DND-41 (cell line): ENCODE measurements around the gene ADM5.

Source experiments
- ATAC-seq: fragments of 200-7000 bp; cut with Tn5 transposase; 3 replicates; pipeline ENCODE4 v1.9.1; 2021; ENCODE audit warnings: low read depth; ENCODE audit not compliant: insufficient read depth
- DNase-seq: peaks from one replicate; pipeline ENCODE4 v3.0.0-alpha.2; 2020
- H2AFZ ChIP-seq: 2 replicates; pipeline ENCODE4 v1.6.0; 2012; ENCODE audit warnings: low read depth, low read length
- H3K27ac ChIP-seq: 2 replicates; pipeline ENCODE4 v1.5.1; 2012; ENCODE audit warnings: low read length, inconsistent platforms
- H3K27me3 ChIP-seq: fragments of 200-600 bp; sonication (generic); 2 replicates; pipeline ENCODE4 v1.6.0; 2012; ENCODE audit warnings: low read length, mild to moderate bottlenecking, inconsistent platforms; ENCODE audit not compliant: insufficient read depth, poor library complexity
- H3K36me3 ChIP-seq: 2 replicates; pipeline ENCODE4 v1.5.1; 2012; ENCODE audit warnings: low read length, inconsistent platforms; ENCODE audit not compliant: insufficient read depth
- H3K4me1 ChIP-seq: 2 replicates; pipeline ENCODE4 v1.5.1; 2012; ENCODE audit warnings: mild to moderate bottlenecking, low read length; ENCODE audit not compliant: insufficient read depth
- H3K4me2 ChIP-seq: 2 replicates; pipeline ENCODE4 v1.6.0; 2012; ENCODE audit warnings: mild to moderate bottlenecking, moderate library complexity, low read length, inconsistent platforms; ENCODE audit not compliant: insufficient read depth
- H3K4me3 ChIP-seq, 2 experiments: fragments of 200-600 bp in 1 of 2; shearing (Covaris generic) in 1 of 2; 2 replicates each; pipeline ENCODE4 v1.5.1; 2012 to 2016; ENCODE audit warnings: inconsistent platforms in 2 of 2, low read length in 2 of 2, mild to moderate bottlenecking in 2 of 2, low read depth in 1 of 2, moderate library complexity in 1 of 2
- H3K79me2 ChIP-seq: 2 replicates; pipeline ENCODE4 v1.6.0; 2012; ENCODE audit warnings: low read length, inconsistent platforms; ENCODE audit not compliant: insufficient read depth
- H3K9ac ChIP-seq: 2 replicates; pipeline ENCODE4 v1.6.0; 2012; ENCODE audit warnings: low read depth, mild to moderate bottlenecking, inconsistent platforms, low read length, moderate library complexity
- H3K9me3 ChIP-seq: 2 replicates; pipeline ENCODE4 v1.5.1; 2012; ENCODE audit warnings: low read length, moderate library complexity, mild to moderate bottlenecking, inconsistent platforms; ENCODE audit not compliant: insufficient read depth, severe bottlenecking
- H4K20me1 ChIP-seq: 2 replicates; pipeline ENCODE4 v1.6.0; 2012; ENCODE audit warnings: low read length; ENCODE audit not compliant: insufficient read depth
- EZH2 ChIP-seq: IDR thresholded peaks from 3 replicates; pipeline ENCODE4 v1.6.1; 2012; ENCODE audit warnings: borderline replicate concordance, low read depth, mild to moderate bottlenecking, moderate library complexity, low read length, inconsistent platforms; ENCODE audit not compliant: severe bottlenecking
- TF ChIP-seq, protein P1 (sequence below): IDR thresholded peaks from 2 replicates; pipeline ENCODE4 v1.5.1; 2012; ENCODE audit warnings: borderline replicate concordance, low read length, moderate library complexity, mild to moderate bottlenecking; ENCODE audit not compliant: poor library complexity, severe bottlenecking; ENCODE audit errors: extremely low read depth

Gene ADM5

DNA sequence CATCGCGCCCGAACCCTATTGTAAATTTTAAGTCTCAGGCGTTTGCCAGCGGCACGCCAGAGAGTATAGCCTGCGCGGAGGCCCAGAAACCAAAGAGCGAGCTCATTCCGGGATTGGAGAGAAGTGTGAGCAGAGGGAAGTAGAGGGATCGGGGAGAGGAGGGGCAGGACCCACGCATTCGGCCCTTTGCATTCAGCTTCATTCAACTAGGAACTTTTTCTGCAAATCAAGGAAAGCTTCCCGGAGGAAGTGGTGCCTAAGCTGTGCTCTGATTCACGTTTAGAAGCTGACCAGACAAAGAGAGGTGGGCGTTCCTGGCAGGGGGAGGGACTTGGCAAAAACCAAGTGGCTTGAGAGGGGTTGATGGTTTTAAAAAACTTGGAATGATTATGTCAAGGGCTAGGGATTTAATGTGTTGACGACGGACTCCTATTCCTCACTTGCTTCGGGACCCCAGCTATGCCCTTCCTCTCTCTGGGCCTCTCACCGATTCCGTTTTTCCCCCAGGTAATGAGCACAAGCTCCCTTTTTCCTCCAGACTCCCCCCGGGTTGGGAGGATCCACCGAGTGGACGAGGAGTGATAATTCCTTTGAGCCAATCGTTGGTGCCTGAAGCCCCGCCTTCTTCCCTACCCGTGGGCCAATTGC is 13.1 kb upstream of the ADM5 start:
- Histone ChIP-seq H3K27me3 (no peaks in the 10 kb centered on the region), H3K9me3 (no peaks in the 10 kb centered on the region), H2AFZ (peak overlapping the region; percentile 86), H3K9ac (peak overlapping the region; percentile 61), H3K79me2 (peaks cover 41% of the 10 kb centered on the region), H3K4me2 (peak overlapping the region; percentile 71), H3K36me3 (peaks cover 34% of the 10 kb centered on the region), H4K20me1 (peaks cover 37% of the 10 kb centered on the region), H3K4me1 (peaks cover 38% of the 10 kb centered on the region), H3K4me3 (peak overlapping the region; percentile 6 to 58; a peak in 3 of 4 replicates), H3K27ac (peak overlapping the region; percentile 95)
- ATAC-seq = no peak
- no peak for DNase-seq
- TF ChIP-seq EZH2 = no peak
- TF ChIP-seq, protein P1, sequence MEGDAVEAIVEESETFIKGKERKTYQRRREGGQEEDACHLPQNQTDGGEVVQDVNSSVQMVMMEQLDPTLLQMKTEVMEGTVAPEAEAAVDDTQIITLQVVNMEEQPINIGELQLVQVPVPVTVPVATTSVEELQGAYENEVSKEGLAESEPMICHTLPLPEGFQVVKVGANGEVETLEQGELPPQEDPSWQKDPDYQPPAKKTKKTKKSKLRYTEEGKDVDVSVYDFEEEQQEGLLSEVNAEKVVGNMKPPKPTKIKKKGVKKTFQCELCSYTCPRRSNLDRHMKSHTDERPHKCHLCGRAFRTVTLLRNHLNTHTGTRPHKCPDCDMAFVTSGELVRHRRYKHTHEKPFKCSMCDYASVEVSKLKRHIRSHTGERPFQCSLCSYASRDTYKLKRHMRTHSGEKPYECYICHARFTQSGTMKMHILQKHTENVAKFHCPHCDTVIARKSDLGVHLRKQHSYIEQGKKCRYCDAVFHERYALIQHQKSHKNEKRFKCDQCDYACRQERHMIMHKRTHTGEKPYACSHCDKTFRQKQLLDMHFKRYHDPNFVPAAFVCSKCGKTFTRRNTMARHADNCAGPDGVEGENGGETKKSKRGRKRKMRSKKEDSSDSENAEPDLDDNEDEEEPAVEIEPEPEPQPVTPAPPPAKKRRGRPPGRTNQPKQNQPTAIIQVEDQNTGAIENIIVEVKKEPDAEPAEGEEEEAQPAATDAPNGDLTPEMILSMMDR = no peak

DNA sequence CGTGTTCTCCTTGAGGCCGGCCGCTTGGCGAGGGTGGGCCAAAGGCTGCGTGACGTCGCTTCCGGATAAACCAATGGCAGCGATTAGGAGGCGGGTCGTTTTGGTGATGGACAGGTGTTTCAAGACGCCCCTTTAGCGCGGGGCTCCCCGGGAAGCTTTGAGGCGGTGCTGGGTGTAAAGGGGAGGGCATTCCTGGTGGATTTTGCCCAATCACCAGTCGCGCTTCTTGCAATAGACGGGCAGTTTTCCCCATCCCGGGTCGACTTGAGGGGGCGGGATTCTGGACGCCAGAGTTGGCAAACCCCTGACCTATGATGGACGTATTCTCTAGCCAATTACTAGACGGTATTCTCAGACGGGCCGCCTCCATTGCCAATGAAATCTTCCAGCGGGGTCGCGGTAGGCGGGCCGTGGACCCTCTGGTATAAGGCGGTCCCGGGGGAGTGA is 12.6 kb upstream of the ADM5 start:
- Histone ChIP-seq H3K9me3 (no peaks in the 10 kb centered on the region), H3K36me3 (peaks cover 33% of the 10 kb centered on the region), H3K4me3 (peak overlapping the region; percentile 83 to 91), H3K9ac (peak overlapping the region; percentile 99), H3K4me2 (peak overlapping the region; percentile 79), H2AFZ (peak overlapping the region; percentile 72), H3K4me1 (peaks cover 38% of the 10 kb centered on the region), H4K20me1 (peaks cover 41% of the 10 kb centered on the region), H3K27me3 (no peaks in the 10 kb centered on the region), H3K27ac (peak overlapping the region; percentile 96), H3K79me2 (peaks cover 44% of the 10 kb centered on the region)
- peak; percentile 100 for DNase-seq
- peak; percentile 82 for ATAC-seq
- TF ChIP-seq EZH2 = no peak
- TF ChIP-seq, protein P1 = no peak

DNA sequence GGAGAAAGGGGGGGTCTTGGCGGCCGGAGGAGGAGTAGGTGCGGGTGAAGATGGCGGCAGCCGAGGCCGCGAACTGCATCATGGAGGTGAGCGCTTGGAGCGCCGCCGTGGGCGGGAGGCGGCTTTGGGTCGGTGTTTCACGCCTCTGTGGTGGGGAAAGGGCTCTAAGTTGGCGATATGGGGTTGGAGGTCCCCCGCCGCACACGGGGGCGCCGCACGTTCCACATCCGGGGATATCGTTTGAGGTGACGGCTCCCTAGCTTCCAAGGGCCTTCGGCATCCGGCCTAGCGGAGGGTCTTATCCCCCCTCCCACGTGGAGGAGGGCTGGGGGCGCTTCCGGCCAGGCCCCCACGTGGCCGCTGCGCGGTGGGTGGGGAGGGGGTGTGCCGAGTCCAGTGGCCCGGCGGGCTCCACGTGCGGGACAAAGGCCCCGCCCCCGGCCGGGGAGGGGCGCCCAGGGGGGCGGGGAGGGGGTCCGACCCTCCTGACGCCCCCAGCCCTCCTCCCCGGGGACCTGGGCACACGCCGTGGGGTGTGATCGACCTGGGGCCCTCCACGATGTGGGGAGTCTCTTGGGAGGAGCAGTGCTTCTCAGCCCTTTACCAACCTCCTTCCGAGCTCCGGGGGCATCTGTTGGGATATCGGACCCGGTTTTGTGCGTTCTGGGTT is 12.0 kb upstream of the ADM5 start, which contains the start of gene PRMT1:
Gene PRMT1, plus strand, starts transcription at position 41 of the 670 bp plus-strand sequence. Its CDS starts 10 bp downstream, at position 51.
- Histone ChIP-seq H3K9ac (peak within 1 kb of the TSS; percentile 99), H3K4me1 (peaks cover 38% of the 10 kb centered on the region), H3K4me2 (peak within 1 kb of the TSS; percentile 79), H2AFZ (peak within 1 kb of the TSS; percentile 86), H3K36me3 (peaks cover 33% of the 10 kb centered on the region), H3K27me3 (no peaks in the 10 kb centered on the region), H3K79me2 (peaks cover 50% of the 10 kb centered on the region), H3K4me3 (peak within 1 kb of the TSS; percentile 83 to 91), H4K20me1 (peaks cover 43% of the 10 kb centered on the region), H3K27ac (peak within 1 kb of the TSS; percentile 96), H3K9me3 (no peaks in the 10 kb centered on the region)
- DNase-seq (no peak), ATAC-seq (peak; percentile 1; the same call in 1 of the 3 replicates)
- TF ChIP-seq EZH2 = no peak
- TF ChIP-seq, protein P1 = peak; percentile 28
